Stomach (tissue), 4 donors: ENCODE data around the gene PEPD.

ENCODE experiments used
- CTCF ChIP-seq, 7 experiments: fragments of 450-650 bp in 4 of 7; fragments of 200-600 bp in 3 of 7; sonication (generic) in 3 of 7; IDR thresholded peaks; one replicate each; pipeline ENCODE4 v1.5.1; 2016 to 2019; ENCODE audit warnings: antibody characterized with exemption in 7 of 7, control low read depth in 2 of 7, mild to moderate bottlenecking in 1 of 7
- POLR2AphosphoS5 ChIP-seq, 3 donors: sonication (generic); formaldehyde crosslinking; IDR thresholded peaks; one replicate each; pipeline ENCODE4 v1.6.1; 2016; ENCODE audit warnings: antibody characterized with exemption in 3 of 3

- TF ChIP-seq POLR2AphosphoS5 (IDR thresholded peaks at IDR 0.05) (no peak), CTCF (IDR thresholded peaks at IDR 0.05) (no peak)
Observed at GRCh38 chr19:33552928-33553279, 31.3 kb upstream of the PEPD start.
